Activated naive CD8-positive, alpha-beta T cell treated with anti-CD3 and anti-CD28 coated beads for 36 hours (primary cell): ENCODE measurements around the gene CDIPT. TPM values are rescaled to one million over a fixed set of nuclear protein-coding genes. Genes with fewer than 3 reads are reported as not detected.

Experiments
- DNase-seq: peaks from one replicate; pipeline ENCODE4 v3.0.0; 2021
- H3K27ac Mint-ChIP-seq: one replicate; pipeline ENCODE4 v1.8.0; 2022; ENCODE audit warnings: mild to moderate bottlenecking, moderate library complexity, mixed read lengths
- H3K27me3 Mint-ChIP-seq: one replicate; pipeline ENCODE4 v1.8.0; 2022; ENCODE audit warnings: mild to moderate bottlenecking, mixed read lengths
- H3K36me3 Mint-ChIP-seq: one replicate; pipeline ENCODE4 v1.8.0; 2021; ENCODE audit warnings: mild to moderate bottlenecking, mixed read lengths
- H3K4me1 Mint-ChIP-seq: one replicate; pipeline ENCODE4 v1.8.0; 2021; ENCODE audit warnings: mixed read lengths
- H3K4me3 Mint-ChIP-seq: one replicate; pipeline ENCODE4 v1.8.0; 2022; ENCODE audit warnings: mild to moderate bottlenecking, moderate library complexity, mixed read lengths
- H3K9me3 Mint-ChIP-seq: one replicate; pipeline ENCODE4 v1.8.0; 2022; ENCODE audit warnings: mixed read lengths
- total RNA-seq, 2 experiments: library from RNA; stranded (reverse); gene quantifications; one replicate each; pipeline ENCODE4 v1.2.3, GENCODE V29; 2021

CDIPT gene
- total RNA-seq, 2 experiments from 2014 or later = 46.8 to 50.6 TPM

DNA sequence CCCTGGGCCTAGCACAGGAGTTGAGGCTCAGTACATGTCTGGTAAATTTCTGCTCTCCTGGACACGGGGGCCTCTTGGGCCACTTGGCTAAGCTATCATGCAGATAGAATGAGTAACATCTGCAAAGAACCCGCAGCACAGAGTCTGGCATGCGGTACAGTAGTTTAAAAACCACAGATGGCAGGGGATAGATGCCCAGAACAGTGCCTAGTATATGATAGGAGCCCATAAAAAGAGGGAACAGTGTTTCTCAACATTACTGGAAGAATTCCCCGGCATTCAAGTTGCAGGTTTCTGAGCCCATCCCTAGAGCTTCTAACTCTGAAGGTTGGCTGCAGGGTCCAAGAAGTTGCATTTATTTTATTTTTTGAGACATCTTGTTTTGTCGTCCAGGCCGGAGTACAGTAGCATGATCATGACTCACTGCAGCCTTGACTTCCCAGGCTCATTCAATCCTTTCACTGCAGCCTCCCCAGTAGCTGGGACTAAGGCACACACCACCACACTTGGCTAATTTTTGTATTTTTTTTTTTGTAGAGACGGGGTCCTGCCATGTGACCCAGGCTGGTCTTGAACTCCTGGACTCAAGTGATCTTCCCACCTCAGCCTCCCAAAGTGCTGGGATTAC lies 5.8 kb downstream of the CDIPT start:
- no peaks in the 10 kb centered on the region for H3K9me3 Mint-ChIP-seq
- no peak overlapping the region for H3K4me3 Mint-ChIP-seq
- H3K4me1 Mint-ChIP-seq = peaks cover 16% of the 10 kb centered on the region
- no peaks in the 10 kb centered on the region for H3K27me3 Mint-ChIP-seq
- no peak overlapping the region for H3K27ac Mint-ChIP-seq
- H3K36me3 Mint-ChIP-seq = peaks cover 16% of the 10 kb centered on the region
- no peak for DNase-seq

DNA sequence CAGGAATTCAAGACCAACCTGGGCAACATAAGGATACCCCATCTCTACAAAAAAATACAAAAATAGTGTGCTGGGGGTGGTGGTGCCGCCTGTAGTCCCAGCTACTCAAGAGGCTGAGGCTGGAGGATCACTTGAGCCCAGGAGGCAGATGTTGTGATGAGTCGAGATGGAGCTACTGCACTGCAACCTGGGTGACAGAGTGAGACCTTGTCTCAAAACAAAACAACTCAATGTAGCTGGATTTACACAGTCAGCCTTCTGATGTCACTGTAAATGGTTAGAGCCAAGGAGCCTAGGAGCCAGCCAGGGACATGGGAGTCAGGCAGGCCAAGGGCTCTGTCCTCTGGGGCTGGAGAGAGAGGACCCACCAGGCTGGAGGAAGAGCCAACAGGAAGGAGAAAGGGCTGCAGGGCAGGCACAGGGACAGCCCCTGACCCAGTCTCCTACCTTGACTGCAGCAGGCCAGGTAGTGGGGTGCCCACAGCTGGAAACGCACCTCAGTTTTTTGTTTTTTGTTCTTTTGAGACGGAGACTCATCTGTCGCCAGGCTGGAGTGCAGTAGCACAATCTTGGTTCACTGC lies 8.4 kb downstream of the CDIPT start:
- Mint-ChIP-seq H3K36me3 (peaks cover 4% of the 10 kb centered on the region), H3K27me3 (no peaks in the 10 kb centered on the region), H3K9me3 (no peaks in the 10 kb centered on the region), H3K4me1 (peaks cover 4% of the 10 kb centered on the region), H3K4me3 (no peak overlapping the region), H3K27ac (no peak overlapping the region)
- DNase-seq = no peak

GRCh38 chr16:29852654-29853053 lies 10.4 kb downstream of the CDIPT start:
- no peaks in the 10 kb centered on the region for H3K9me3 Mint-ChIP-seq
- H3K27ac Mint-ChIP-seq = no peak overlapping the region
- H3K4me3 Mint-ChIP-seq = no peak overlapping the region
- no peaks in the 10 kb centered on the region for H3K36me3 Mint-ChIP-seq
- H3K27me3 Mint-ChIP-seq = no peaks in the 10 kb centered on the region
- DNase-seq = no peak
- peaks cover 6% of the 10 kb centered on the region for H3K4me1 Mint-ChIP-seq

DNA sequence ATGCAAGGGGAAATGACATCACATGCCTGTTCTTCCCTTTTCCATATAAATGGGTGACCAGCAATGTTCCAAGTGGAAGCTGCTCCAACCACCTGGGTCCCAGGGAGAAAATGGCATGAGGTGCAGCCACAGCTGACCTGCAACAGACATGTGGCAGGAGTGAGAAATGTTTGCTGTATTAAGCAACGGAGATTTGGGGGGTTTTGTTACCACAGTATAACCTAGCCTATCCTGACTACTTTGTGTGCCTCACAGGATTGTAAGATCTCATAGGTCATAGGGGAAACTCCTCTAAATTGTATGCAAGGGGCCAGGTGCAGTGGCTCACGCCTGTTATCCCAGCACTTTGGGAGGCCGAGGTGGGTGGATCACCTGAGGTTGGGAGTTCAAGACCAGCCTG lies 12.0 kb downstream of the CDIPT start:
- Mint-ChIP-seq H3K9me3 (no peaks in the 10 kb centered on the region), H3K36me3 (peaks cover 4% of the 10 kb centered on the region), H3K4me3 (no peak overlapping the region), H3K4me1 (peaks cover 4% of the 10 kb centered on the region), H3K27ac (no peak overlapping the region), H3K27me3 (no peaks in the 10 kb centered on the region)
- no peak for DNase-seq

GRCh38 chr16:29849505-29849904 lies 13.5 kb downstream of the CDIPT start:
- Mint-ChIP-seq H3K9me3 (no peaks in the 10 kb centered on the region), H3K4me3 (no peak overlapping the region), H3K4me1 (peaks cover 4% of the 10 kb centered on the region), H3K27ac (no peak overlapping the region), H3K27me3 (no peaks in the 10 kb centered on the region), H3K36me3 (peaks cover 4% of the 10 kb centered on the region)
- DNase-seq = no peak

DNA sequence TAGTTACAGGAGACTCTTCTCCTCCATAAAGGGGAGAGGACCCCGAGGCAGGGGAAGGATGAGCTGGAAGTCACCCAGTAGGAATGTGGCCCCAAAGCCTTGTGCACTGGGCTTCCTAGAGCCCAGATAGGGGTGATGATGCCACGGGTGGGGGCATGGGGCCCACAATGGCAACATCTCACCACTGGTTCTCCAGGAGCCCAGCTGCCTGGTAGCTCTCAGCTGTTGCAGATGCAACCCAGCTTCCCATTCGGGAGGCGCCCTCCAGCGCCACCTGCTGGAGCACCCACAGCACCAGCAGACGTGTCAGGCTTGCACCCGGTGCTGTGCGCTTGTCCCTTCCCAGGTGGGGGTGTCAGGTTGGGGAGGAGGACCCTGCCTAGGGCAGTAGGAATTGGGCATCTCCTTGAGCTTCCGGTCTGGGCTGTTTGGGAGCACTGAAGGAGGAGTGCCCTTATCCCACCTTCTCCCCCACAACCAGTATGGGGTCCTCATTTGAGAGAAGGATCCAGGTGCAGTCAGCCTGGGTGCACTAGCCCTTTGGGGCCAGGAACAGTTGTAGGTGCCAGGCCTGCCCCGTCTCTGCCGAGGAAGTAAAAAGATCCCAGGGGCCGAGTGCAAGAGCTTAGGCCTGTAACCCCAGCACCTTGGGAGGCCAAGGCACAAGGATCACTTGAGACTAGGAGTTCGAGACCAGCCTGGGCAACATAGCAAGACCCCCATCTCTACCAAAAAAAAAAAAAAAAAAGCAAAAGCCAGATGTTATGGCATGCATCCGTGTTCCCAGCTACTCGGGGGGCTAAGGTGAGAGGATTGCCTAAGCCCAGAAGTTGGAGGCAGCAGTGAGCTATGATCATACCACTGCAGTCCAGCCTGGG lies 14.4 kb downstream of the CDIPT start:
- Mint-ChIP-seq H3K4me1 (peaks cover 4% of the 10 kb centered on the region), H3K4me3 (no peak overlapping the region), H3K9me3 (no peaks in the 10 kb centered on the region), H3K27me3 (no peaks in the 10 kb centered on the region), H3K36me3 (peaks cover 4% of the 10 kb centered on the region), H3K27ac (no peak overlapping the region)
- DNase-seq = peak; percentile 81

GRCh38 chr16:29845656-29846055 lies 17.4 kb downstream of the CDIPT start:
- Mint-ChIP-seq H3K4me3 (no peak overlapping the region), H3K36me3 (peaks cover 4% of the 10 kb centered on the region), H3K27me3 (no peaks in the 10 kb centered on the region), H3K9me3 (no peaks in the 10 kb centered on the region), H3K27ac (peak overlapping the region; percentile 20), H3K4me1 (peaks cover 4% of the 10 kb centered on the region)
- DNase-seq = no peak

DNA sequence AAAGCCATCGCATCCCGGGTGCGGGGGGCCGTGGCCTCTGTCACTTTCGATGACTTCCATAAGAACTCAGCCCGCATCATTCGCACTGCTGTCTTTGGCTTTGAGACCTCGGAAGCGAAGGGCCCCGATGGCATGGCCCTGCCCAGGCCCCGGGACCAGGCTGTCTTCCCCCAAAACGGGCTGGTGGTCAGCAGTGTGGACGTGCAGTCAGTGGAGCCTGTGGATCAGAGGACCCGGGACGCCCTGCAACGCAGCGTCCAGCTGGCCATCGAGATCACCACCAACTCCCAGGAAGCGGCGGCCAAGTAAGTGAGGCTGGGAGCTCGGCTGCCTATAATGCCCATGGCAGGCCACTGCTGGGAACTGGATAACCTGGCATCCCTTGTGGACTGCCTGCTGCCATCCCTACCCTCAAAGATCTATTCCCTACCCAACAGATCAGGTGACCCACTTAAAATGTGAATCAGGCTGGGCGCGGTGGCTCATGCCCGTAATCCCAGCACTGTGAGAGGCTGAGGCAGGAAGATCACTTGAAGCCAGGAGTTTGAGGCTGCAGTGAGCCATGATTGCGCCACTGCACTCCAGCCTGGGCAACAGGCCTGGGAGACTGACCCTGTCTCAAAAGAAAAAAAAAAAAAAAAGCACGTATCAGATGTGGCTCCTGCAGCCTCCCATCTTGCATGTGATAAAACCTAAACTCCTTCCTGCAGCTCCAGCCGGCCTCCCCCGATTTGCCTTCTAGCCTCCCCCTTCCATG lies 18.3 kb downstream of the CDIPT start:
- Mint-ChIP-seq H3K27me3 (no peaks in the 10 kb centered on the region), H3K9me3 (no peaks in the 10 kb centered on the region), H3K27ac (no peak overlapping the region), H3K36me3 (peaks cover 4% of the 10 kb centered on the region), H3K4me3 (no peak overlapping the region), H3K4me1 (peaks cover 4% of the 10 kb centered on the region)
- DNase-seq = no peak

DNA sequence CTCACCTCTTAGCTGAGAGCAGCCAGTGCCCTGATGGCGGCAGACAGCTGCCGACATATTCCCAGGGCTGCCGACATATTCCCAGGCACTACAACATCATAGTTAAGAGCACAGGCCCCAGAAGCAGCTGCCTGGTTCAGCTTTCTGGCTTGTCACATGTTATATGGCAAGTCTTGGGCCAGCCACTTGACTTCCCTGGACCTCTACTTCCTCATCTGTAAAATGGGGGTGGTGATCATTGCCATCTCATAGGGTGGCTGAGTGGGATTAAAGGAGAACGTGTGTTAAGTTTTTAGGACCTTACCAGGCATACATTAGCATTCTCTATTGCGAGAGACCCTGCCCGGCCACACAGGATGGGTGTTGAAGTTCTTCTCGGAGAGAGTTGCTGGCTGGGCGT lies 19.1 kb downstream of the CDIPT start:
- DNase-seq = no peak
- Mint-ChIP-seq H3K27me3 (no peaks in the 10 kb centered on the region), H3K9me3 (no peaks in the 10 kb centered on the region), H3K36me3 (peaks cover 4% of the 10 kb centered on the region), H3K27ac (no peak overlapping the region), H3K4me1 (peaks cover 4% of the 10 kb centered on the region), H3K4me3 (no peak overlapping the region)

- H3K27me3 Mint-ChIP-seq = no peaks in the 10 kb centered on the region
- H3K27ac Mint-ChIP-seq = no peak overlapping the region
- H3K36me3 Mint-ChIP-seq = peaks cover 4% of the 10 kb centered on the region
- H3K9me3 Mint-ChIP-seq = no peaks in the 10 kb centered on the region
- H3K4me3 Mint-ChIP-seq = no peak overlapping the region
- no peaks in the 10 kb centered on the region for H3K4me1 Mint-ChIP-seq
- no peak for DNase-seq
These were observed 20.2 kb downstream of the CDIPT start for GRCh38 chr16:29842732-29843346.

GRCh38 chr16:29841631-29842030 lies 21.4 kb downstream of the CDIPT start:
- H3K36me3 Mint-ChIP-seq = no peaks in the 10 kb centered on the region
- no peak overlapping the region for H3K4me3 Mint-ChIP-seq
- H3K9me3 Mint-ChIP-seq = no peaks in the 10 kb centered on the region
- no peaks in the 10 kb centered on the region for H3K4me1 Mint-ChIP-seq
- no peak overlapping the region for H3K27ac Mint-ChIP-seq
- DNase-seq = no peak
- H3K27me3 Mint-ChIP-seq = no peaks in the 10 kb centered on the region

GRCh38 chr16:29840240-29840639 lies 22.8 kb downstream of the CDIPT start:
- Mint-ChIP-seq H3K27me3 (no peaks in the 10 kb centered on the region), H3K27ac (no peak overlapping the region), H3K9me3 (no peaks in the 10 kb centered on the region), H3K4me3 (no peak overlapping the region), H3K36me3 (no peaks in the 10 kb centered on the region), H3K4me1 (no peaks in the 10 kb centered on the region)
- no peak for DNase-seq

DNA sequence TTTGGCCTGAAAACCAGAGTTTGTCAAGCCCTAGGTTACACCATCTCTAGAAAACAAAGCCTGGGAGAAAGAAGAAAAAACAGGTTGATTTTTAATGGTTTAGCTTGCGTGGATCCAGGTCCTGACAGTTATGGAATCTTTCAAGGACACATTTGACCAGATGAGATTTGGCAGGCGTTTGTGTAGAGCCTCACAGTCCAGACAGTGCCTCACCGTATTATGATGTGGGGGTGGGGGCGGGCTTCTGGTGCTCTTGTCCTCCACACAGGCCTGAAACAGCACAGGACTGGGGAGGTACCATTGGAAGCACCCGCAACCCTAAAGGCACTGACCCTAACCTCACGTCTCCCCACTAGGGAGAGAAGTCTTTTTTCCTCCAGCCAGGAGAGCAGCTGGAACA lies 23.2 kb downstream of the CDIPT start:
- no peak for DNase-seq
- Mint-ChIP-seq H3K9me3 (no peaks in the 10 kb centered on the region), H3K4me3 (no peak overlapping the region), H3K4me1 (no peaks in the 10 kb centered on the region), H3K36me3 (no peaks in the 10 kb centered on the region), H3K27me3 (no peaks in the 10 kb centered on the region), H3K27ac (no peak overlapping the region)

DNA sequence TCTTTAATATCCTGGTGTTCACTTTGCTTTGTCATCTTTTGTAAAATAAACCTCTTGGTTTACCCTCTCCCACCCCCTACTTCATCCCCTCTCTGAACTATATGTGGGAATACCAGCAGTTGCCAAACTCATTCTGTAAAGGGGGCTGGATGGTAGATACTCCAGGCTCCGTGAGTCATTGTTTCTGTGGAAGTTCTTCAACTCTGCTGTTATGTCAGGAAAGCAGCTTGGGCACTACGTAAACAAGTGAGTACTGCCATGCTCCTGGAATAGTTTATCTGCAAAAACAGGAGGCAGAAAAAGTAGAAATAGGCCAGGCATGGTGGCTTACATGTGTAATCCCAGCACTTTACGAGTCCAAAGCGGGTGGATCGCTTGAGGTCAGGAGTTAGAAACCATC lies 25.2 kb downstream of the CDIPT start:
- no peak overlapping the region for H3K27ac Mint-ChIP-seq
- no peaks in the 10 kb centered on the region for H3K27me3 Mint-ChIP-seq
- peaks cover 9% of the 10 kb centered on the region for H3K36me3 Mint-ChIP-seq

GRCh38 chr16:29836623-29837022 lies 26.4 kb downstream of the CDIPT start:
- Mint-ChIP-seq H3K36me3 (peaks cover 9% of the 10 kb centered on the region), H3K27ac (no peak overlapping the region), H3K27me3 (no peaks in the 10 kb centered on the region), H3K4me1 (peaks cover 11% of the 10 kb centered on the region), H3K9me3 (no peaks in the 10 kb centered on the region), H3K4me3 (no peak overlapping the region)
- no peak for DNase-seq

More for the DNA sequence above, 25.2 kb downstream of the CDIPT start:
- no peak for DNase-seq
- Mint-ChIP-seq H3K4me1 (peaks cover 8% of the 10 kb centered on the region), H3K9me3 (no peaks in the 10 kb centered on the region), H3K4me3 (no peak overlapping the region)
